Muscle of leg (tissue), 11 donors: ENCODE data around the gene HAPSTR1. TPM values are rescaled to one million over a fixed set of nuclear protein-coding genes. Genes with fewer than 3 reads are reported as not detected.

ENCODE experiments used
- DNase-seq: peaks from one replicate; pipeline ENCODE4 v3.0.0; 2013
- H3K27ac ChIP-seq: one replicate; pipeline ENCODE4 v1.5.1; 2013; ENCODE audit warnings: mild to moderate bottlenecking, low read length, control low read depth
- H3K27me3 ChIP-seq: one replicate; pipeline ENCODE4 v1.6.1; 2013; ENCODE audit warnings: low read length; ENCODE audit not compliant: control insufficient read depth, insufficient read depth
- H3K36me3 ChIP-seq: one replicate; pipeline ENCODE4 v1.6.1; 2013; ENCODE audit warnings: low read length; ENCODE audit not compliant: control insufficient read depth, insufficient read depth
- H3K4me1 ChIP-seq: one replicate; pipeline ENCODE4 v1.6.1; 2013; ENCODE audit warnings: low read length; ENCODE audit not compliant: control insufficient read depth, insufficient read depth
- H3K4me3 ChIP-seq: one replicate; pipeline ENCODE4 v1.5.1; 2013; ENCODE audit warnings: low read length, control low read depth
- H3K9me3 ChIP-seq: replicated peaks from 2 replicates; pipeline ENCODE4 v1.6.1; 2013; ENCODE audit warnings: low read depth, low read length; ENCODE audit not compliant: control insufficient read depth
- WGBS: methylation state at CpG from one replicate; pipeline ENCODE4 v1.1.5; 2013; ENCODE audit warnings: missing lambda C conversion rate; ENCODE audit not compliant: insufficient coverage; 5-methylcytosine and 5-hydroxymethylcytosine counted together
- polyA plus RNA-seq, 8 donors: library from polyadenylated mRNA; unstranded; fragments of 120-200 nt; gene quantifications; one replicate each; pipeline versions ENCODE4 v1.2.1 to v1.2.3, GENCODE V29; 2013; ENCODE audit warnings: inconsistent platforms in 1 of 8, low replicate concordance in 1 of 8; ENCODE audit not compliant: insufficient read length in 8 of 8, insufficient read depth in 1 of 8
- total RNA-seq: library from RNA; stranded (reverse); fragments of 120-200 nt; gene quantifications from one replicate; pipeline ENCODE4 v1.2.4, GENCODE V29; 2013

Gene HAPSTR1
- total and polyA plus RNA-seq, 9 donors = 24.9 to 47.8 (median 31.8) TPM

GRCh38 chr16:9103546-9103945 lies 12.1 kb downstream of the HAPSTR1 start:
- Histone ChIP-seq H3K4me1 (no peaks in the 10 kb centered on the region), H3K27me3 (no peaks in the 10 kb centered on the region), H3K36me3 (peaks cover 45% of the 10 kb centered on the region), H3K9me3 (no peaks in the 10 kb centered on the region), H3K4me3 (no peak overlapping the region), H3K27ac (no peak overlapping the region)
- no peak for DNase-seq
- WGBS = 90% methylated on average over 3 of the region's 3 CpGs

- Histone ChIP-seq H3K4me3 (no peak overlapping the region), H3K4me1 (no peaks in the 10 kb centered on the region), H3K27me3 (no peaks in the 10 kb centered on the region), H3K9me3 (no peaks in the 10 kb centered on the region), H3K27ac (no peak overlapping the region), H3K36me3 (peaks cover 48% of the 10 kb centered on the region)
- DNase-seq = no peak
These were observed 13.7 kb downstream of the HAPSTR1 start for GRCh38 chr16:9105189-9105588.

DNA sequence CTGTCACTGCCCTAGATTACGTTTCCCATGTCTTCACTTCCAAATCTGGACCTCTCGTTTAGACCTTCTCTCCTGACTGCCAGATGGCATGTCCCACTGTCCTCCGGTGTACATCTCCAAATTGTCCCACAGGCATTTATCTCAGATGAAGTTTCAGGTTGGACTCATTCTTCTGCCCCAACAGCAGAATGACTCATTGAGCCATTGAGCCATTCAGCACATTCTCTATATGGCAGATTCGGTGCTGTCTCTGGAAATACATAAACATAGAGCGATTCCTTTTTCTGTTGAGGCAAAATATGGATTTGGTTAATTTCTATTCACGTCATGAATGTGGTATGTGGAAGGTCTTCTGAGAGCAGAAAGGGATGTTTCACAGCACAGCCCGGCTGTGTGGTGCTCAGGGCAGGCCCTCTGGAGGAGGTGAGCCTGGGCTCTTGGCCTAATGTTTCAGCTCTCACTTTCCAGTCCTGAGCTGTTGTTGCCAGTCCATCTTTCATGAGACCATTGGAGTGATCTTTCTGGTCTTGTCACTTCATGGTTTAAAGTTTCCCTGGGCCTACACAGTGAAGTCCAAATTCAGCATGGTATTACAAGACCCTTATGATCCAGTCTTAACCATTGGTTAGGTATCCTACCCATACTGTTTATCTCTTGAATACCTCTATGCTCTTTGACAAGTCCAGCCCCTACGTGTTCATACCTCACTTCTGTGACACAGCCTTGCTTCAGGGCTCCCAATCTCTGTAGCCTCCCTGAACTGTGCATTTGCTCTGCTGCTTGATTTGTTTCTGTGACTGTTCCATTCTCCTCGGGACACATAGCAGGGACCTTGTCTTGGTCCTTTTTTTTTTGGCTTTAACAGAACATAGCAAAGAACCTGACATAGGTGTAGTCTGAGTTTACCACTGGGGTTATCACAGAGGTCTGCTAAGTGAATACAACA lies 15.9 kb downstream of the HAPSTR1 start:
- no peak overlapping the region for H3K27ac ChIP-seq
- peaks cover 51% of the 10 kb centered on the region for H3K36me3 ChIP-seq
- H3K4me1 ChIP-seq = peaks cover 3% of the 10 kb centered on the region
- no peak for DNase-seq
- H3K27me3 ChIP-seq = no peaks in the 10 kb centered on the region
- WGBS = 81% methylated on average over 6 of the region's 9 CpGs
- H3K4me3 ChIP-seq = no peak overlapping the region
- H3K9me3 ChIP-seq = no peaks in the 10 kb centered on the region

GRCh38 chr16:9109255-9109654 lies 17.8 kb downstream of the HAPSTR1 start:
- H3K36me3 ChIP-seq = peaks cover 41% of the 10 kb centered on the region
- no peaks in the 10 kb centered on the region for H3K27me3 ChIP-seq
- peaks cover 4% of the 10 kb centered on the region for H3K4me1 ChIP-seq
- H3K27ac ChIP-seq = no peak overlapping the region
- 100% methylated on average over 3 of the region's 4 CpGs for WGBS
- no peaks in the 10 kb centered on the region for H3K9me3 ChIP-seq
- no peak for DNase-seq
- H3K4me3 ChIP-seq = no peak overlapping the region

DNA sequence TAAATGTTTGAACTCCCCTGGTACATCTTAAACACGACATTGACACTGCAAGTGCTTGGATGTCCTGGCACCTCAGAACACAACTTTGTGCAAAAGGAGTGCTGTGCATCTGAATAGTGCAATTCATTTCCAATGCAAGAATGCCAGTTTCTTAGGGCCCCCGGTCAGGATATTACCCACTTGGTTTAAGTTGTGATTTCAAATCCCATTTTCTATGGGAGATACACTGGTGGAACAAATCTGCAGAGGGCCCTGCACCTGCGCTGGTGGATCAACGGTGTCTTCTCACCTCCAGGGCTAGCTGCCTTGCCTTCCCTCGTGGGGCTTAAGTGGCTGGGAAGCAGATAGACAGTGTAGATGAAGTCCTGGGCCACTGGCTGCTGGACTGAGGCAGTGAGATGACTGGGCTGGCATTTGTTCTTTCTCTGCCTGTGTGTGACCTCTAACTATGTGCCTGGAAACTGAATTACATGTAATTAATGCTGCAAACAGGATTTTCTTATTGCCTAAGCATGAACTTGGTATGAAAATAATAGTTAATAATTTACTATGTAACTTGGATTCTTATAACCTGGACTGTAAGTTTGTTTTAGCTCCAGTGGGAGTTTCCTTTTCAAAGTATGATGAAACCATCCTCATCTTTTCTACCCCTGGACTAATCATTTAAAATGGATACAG lies 20.9 kb downstream of the HAPSTR1 start:
- no peak overlapping the region for H3K4me3 ChIP-seq
- WGBS = 34% methylated on average over 4 of the region's 5 CpGs
- peaks cover 32% of the 10 kb centered on the region for H3K36me3 ChIP-seq

DNA sequence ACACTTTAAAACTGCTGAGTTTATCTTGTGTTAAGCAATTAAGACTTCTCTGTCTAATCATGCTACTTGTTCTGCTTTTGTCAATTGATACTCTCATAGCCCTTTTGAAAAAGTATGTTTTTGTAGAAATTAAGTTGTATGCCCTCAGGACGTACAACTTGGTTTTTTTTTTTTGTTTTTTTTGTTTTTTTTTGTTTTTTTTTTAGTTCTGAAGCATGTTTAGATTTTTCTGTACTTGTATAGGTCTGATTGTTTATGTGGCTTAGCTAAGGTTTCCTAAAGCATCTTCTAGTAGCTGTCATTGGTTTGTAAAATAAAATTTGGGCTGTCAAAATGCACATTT lies 21.4 kb downstream of the HAPSTR1 start:
- Histone ChIP-seq H3K9me3 (no peaks in the 10 kb centered on the region), H3K27ac (no peak overlapping the region), H3K36me3 (peaks cover 27% of the 10 kb centered on the region), H3K4me3 (no peak overlapping the region), H3K27me3 (no peaks in the 10 kb centered on the region), H3K4me1 (peaks cover 4% of the 10 kb centered on the region)
- WGBS = no CpG with 5 or more reads among the region's 1 CpG
- no peak for DNase-seq

More for the DNA sequence above, 20.9 kb downstream of the HAPSTR1 start:
- no peak for DNase-seq
- H3K27ac ChIP-seq = no peak overlapping the region
- no peaks in the 10 kb centered on the region for H3K9me3 ChIP-seq
- H3K27me3 ChIP-seq = no peaks in the 10 kb centered on the region
- peaks cover 4% of the 10 kb centered on the region for H3K4me1 ChIP-seq

DNA sequence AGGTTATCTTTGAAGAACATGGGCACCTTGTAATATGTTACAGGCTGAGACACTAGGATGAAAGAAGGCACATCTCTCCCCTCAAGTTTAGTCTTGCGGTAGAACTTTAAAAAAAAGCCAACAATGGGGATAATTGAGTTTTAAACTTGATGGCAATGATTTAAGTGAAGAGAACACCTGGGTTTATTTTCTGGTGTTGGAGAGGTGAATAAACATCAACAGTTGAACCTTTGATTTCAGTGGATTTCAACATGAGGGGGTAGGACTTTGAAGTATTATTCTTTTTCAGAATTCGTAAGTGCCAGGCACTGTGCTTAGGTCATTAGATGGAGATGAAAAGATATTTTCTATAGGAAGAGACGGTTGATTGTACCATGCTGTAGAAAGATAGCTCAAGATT lies 22.3 kb downstream of the HAPSTR1 start:
- 91% methylated on average over 2 of the region's 3 CpGs for WGBS
- peaks cover 4% of the 10 kb centered on the region for H3K4me1 ChIP-seq
- no peaks in the 10 kb centered on the region for H3K27me3 ChIP-seq

DNA sequence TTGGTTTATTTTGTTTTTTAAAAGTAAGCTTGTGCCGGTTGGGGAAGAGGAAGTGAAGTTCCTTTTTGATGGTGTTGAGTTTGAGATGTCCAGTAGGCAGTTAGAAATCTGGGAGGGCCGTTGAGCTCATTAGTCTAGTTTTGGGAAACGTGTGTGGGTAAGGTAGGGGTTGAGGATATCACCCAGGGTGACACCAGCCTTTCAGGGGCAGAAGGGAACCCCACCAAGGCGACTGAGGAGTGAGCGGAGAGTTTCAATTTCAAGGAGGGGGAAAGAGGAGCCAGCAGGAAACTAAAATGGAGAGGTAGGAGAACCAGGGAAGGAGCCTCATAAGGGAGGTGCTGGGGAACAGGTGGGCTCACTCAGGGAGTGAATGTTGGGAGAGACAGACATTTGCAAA lies 22.7 kb downstream of the HAPSTR1 start:
- Histone ChIP-seq H3K4me1 (peaks cover 4% of the 10 kb centered on the region), H3K9me3 (no peaks in the 10 kb centered on the region), H3K27me3 (no peaks in the 10 kb centered on the region), H3K27ac (no peak overlapping the region), H3K4me3 (no peak overlapping the region), H3K36me3 (peaks cover 21% of the 10 kb centered on the region)
- WGBS = 80% methylated on average over 5 of the region's 5 CpGs
- no peak for DNase-seq

More for the DNA sequence above, 22.3 kb downstream of the HAPSTR1 start:
- DNase-seq = no peak
- peaks cover 24% of the 10 kb centered on the region for H3K36me3 ChIP-seq
- H3K9me3 ChIP-seq = no peaks in the 10 kb centered on the region
- no peak overlapping the region for H3K4me3 ChIP-seq
- H3K27ac ChIP-seq = no peak overlapping the region

DNA sequence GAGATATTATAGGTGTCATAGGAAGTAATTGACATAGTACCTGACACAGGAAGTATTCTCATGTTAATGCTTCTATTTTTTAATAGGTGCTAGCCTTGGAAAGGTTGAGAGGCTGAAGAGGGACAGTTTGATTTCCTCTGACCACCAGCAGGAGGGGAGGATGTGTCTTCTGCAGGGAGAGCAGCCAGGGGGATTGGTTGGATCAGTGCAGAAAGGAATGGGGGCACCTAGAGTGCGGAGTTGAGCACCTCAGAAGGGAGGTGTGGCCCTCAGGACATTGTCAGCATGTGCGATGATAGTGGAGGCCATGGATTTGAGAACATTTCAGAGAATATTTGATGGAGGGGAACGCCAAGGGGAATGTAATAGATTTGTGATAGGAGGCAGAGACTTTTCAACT lies 23.4 kb downstream of the HAPSTR1 start:
- Histone ChIP-seq H3K27me3 (no peaks in the 10 kb centered on the region), H3K4me1 (peaks cover 4% of the 10 kb centered on the region), H3K9me3 (no peaks in the 10 kb centered on the region), H3K36me3 (peaks cover 18% of the 10 kb centered on the region), H3K27ac (no peak overlapping the region), H3K4me3 (no peak overlapping the region)
- WGBS = 100% methylated on average over 2 of the region's 3 CpGs
- no peak for DNase-seq

- Histone ChIP-seq H3K27ac (no peak overlapping the region), H3K27me3 (no peaks in the 10 kb centered on the region), H3K4me3 (no peak overlapping the region), H3K4me1 (peaks cover 4% of the 10 kb centered on the region), H3K36me3 (peaks cover 18% of the 10 kb centered on the region), H3K9me3 (no peaks in the 10 kb centered on the region)
- no peak for DNase-seq
- 83% methylated on average over 3 of the region's 3 CpGs for WGBS
These were observed 23.8 kb downstream of the HAPSTR1 start for GRCh38 chr16:9115277-9115676.
